Measurements from ENCODE around the gene MAP4K2.

Gene MAP4K2

GRCh38 chr11:64777449-64778222 lies 25.4 kb downstream of the MAP4K2 start:
- H3K4me3 ChIP-seq (replicated peaks; ENCODE audit: low read depth, low read length): peak overlapping the region; percentile 90
- TF ChIP-seq, protein P1, sequence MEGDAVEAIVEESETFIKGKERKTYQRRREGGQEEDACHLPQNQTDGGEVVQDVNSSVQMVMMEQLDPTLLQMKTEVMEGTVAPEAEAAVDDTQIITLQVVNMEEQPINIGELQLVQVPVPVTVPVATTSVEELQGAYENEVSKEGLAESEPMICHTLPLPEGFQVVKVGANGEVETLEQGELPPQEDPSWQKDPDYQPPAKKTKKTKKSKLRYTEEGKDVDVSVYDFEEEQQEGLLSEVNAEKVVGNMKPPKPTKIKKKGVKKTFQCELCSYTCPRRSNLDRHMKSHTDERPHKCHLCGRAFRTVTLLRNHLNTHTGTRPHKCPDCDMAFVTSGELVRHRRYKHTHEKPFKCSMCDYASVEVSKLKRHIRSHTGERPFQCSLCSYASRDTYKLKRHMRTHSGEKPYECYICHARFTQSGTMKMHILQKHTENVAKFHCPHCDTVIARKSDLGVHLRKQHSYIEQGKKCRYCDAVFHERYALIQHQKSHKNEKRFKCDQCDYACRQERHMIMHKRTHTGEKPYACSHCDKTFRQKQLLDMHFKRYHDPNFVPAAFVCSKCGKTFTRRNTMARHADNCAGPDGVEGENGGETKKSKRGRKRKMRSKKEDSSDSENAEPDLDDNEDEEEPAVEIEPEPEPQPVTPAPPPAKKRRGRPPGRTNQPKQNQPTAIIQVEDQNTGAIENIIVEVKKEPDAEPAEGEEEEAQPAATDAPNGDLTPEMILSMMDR (IDR thresholded peaks at IDR 0.05; ENCODE audit: low read length, missing control alignments): no peak
- DNase-seq (ENCODE audit: low read depth): peak; percentile 81

DNA sequence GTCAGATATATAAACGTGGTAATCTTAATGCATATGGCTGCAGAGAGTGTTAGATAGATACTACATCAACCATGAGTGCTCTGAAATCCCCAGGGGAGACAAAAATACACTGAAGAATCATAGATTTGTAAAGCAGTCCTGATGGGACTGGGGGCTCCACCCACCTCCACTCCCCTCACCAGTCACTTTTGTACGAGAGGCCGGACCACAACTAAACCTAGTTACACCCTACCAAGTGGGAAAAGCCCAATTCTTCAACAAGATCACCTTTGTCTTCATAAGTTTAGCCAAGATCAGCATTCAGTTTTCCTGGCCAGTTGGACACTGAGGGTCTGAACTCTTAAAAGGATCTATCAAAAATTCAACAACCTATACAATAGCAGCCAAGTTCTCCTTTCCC lies 26.1 kb downstream of the MAP4K2 start:
- peak overlapping the region; percentile 90 for H3K4me3 ChIP-seq (replicated peaks; ENCODE audit: low read depth, low read length)
- TF ChIP-seq, protein P1 (IDR thresholded peaks at IDR 0.05; ENCODE audit: low read length, missing control alignments): no peak
- DNase-seq (ENCODE audit: low read depth): no peak

DNA sequence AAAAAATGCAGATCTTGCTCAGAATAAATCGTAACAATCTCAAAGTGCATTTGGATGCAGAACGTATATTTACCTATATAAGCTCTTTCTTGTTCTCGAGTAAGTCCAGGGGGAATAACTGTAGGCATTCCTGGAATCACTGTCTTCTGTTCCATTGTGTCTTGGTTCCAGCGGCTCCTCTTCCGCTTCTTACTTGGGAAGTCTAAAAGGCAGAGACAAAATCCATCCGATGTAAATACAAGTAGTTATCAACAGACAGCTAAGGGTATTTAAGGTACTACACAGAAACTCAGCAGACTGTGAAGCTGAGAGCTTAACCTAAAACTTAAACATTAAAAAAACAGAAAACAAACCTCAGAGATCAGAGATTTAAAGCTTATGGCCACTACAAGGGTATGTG lies 26.6 kb downstream of the MAP4K2 start:
- TF ChIP-seq, protein P1 (IDR thresholded peaks at IDR 0.05; ENCODE audit: low read length, missing control alignments): no peak

DNA sequence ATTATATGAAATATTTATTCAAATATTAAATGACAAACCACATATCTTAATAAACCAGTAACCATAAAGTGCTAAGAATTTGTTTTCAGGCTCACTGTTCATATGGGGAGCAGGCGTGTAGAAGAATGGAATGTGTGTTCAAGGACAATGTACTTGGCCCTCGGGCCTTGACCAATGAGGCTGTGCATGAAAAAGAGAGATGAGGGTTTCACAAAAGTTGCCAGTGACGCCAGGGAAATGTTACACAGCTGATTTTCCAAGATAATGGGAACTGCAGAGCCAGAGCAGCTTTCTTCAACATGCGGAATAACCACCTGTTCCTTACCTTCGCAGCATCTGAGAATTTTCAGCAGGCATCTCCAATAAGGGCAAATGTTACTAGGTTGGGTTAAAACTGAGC lies 28.9 kb downstream of the MAP4K2 start:
- H3K4me3 ChIP-seq (replicated peaks; ENCODE audit: low read depth, low read length): no peak overlapping the region
- DNase-seq (ENCODE audit: low read depth): no peak
- TF ChIP-seq, protein P1 (IDR thresholded peaks at IDR 0.05; ENCODE audit: low read length, missing control alignments): no peak

More for the DNA sequence above, 26.6 kb downstream of the MAP4K2 start:
- DNase-seq (ENCODE audit: low read depth): no peak
- H3K4me3 ChIP-seq (replicated peaks; ENCODE audit: low read depth, low read length): peak overlapping the region; percentile 90

DNA sequence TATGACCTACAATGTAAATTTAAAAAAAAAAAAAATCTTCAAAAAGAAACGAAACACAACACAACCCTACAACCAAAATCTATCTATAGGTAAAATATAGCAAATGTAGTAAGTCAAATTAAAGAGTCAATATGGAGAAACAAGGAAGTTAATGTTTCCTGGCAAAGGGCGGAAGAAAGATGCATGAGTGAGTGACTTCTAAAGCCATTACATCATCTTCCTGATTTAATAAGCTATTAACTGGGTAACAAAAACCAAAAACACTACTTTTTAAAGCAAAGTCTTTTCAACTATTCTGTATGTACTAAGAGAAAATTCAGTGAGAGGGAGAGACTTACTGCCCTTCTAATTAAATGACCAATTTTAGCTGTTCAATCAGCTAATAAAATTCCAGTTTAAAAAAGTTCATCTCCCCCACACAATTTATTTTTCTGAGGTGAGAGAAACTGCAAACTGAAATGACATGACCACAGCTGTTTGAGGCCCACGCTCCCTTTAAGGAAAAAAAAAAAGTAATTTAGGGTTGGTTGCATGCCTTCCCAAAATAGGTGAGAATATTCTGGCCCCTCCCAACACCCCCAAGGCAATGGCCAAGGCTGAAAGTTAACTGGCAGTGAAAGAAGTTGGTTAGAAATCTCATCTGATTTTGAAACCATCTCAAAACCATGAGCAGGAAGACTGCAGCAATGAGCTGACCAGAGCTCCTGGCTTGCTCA lies 30.6 kb downstream of the MAP4K2 start:
- H3K4me3 ChIP-seq (replicated peaks; ENCODE audit: low read depth, low read length): no peak overlapping the region
- no peak for DNase-seq (ENCODE audit: low read depth)
- TF ChIP-seq, protein P1 (IDR thresholded peaks at IDR 0.05; ENCODE audit: low read length, missing control alignments): no peak

DNA sequence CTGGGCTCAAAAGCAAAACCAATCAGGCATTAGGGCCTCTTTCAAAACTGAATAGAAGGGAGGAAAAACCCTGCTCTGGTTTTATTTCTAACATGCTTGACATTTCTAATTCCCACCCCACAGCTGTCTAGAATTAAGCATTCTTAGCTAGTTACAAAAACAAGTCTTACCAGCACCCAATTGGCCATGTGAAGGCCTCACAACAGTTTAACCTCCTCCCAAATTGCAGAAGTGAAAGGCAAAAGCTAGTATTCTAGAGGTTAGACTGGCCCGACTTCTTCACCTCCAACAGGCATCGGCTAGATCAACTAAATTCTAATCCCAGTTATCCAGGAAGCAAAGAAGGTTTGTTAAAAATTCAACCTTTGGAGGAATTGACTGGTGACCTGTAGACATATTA lies 31.2 kb downstream of the MAP4K2 start:
- TF ChIP-seq, protein P1 (IDR thresholded peaks at IDR 0.05; ENCODE audit: low read length, missing control alignments): no peak
- no peak overlapping the region for H3K4me3 ChIP-seq (replicated peaks; ENCODE audit: low read depth, low read length)
- no peak for DNase-seq (ENCODE audit: low read depth)
